WTC11 (cell line): ENCODE data around the gene RPS8. TPM values are rescaled to one million over a fixed set of nuclear protein-coding genes. Genes with fewer than 3 reads are reported as not detected.
A peak's percentile ranks its signal among the peaks of the same experiment; 100 is the strongest.

Experiments used
- ATAC-seq: fragments of 200-7000 bp; cut with Tn5 transposase; 2 replicates; pipeline ENCODE4 v1.10.0; 2021; ENCODE audit warnings: mild to moderate bottlenecking, moderate library complexity
- CTCF ChIA-PET: fragments of 300-600 bp; sonication (Branson Sonifier 250); formaldehyde crosslinking; loops from one replicate; lab custom pipeline; 2021; ENCODE audit warnings: antibody characterized with exemption; lab: Charles Lee
- POLR2A ChIA-PET: fragments of 350-600 bp; sonication (Branson Sonifier 250); formaldehyde crosslinking; loops from one replicate; lab custom pipeline; 2021; ENCODE audit warnings: antibody characterized with exemption; lab: Charles Lee
- DNase-seq: peaks from one replicate; pipeline ENCODE4 v3.0.0; 2021; ENCODE audit warnings: low spot score
- H3K27ac Mint-ChIP-seq: 2 replicates; pipeline ENCODE4 v1.8.0; 2021; ENCODE audit warnings: mixed read lengths
- H3K27me3 Mint-ChIP-seq: 2 replicates; pipeline ENCODE4 v1.8.0; 2021; ENCODE audit warnings: low read depth, mild to moderate bottlenecking, moderate library complexity, mixed read lengths
- H3K36me3 Mint-ChIP-seq: 2 replicates; pipeline ENCODE4 v1.8.0; 2021; ENCODE audit warnings: mixed read lengths
- H3K4me1 Mint-ChIP-seq: 2 replicates; pipeline ENCODE4 v1.8.0; 2022; ENCODE audit warnings: mixed read lengths
- H3K4me3 Mint-ChIP-seq: 2 replicates; pipeline ENCODE4 v1.8.0; 2021; ENCODE audit warnings: mild to moderate bottlenecking, moderate library complexity, mixed read lengths
- H3K9me3 Mint-ChIP-seq: 2 replicates; pipeline ENCODE4 v1.8.0; 2021; ENCODE audit warnings: mixed read lengths
- AR ChIP-seq: fragments of 250-450 bp; sonication (Bioruptor Pico); IDR thresholded peaks from 2 replicates; pipeline ENCODE4 v1.9.0; 2021; ENCODE audit warnings: mild to moderate bottlenecking
- ARID4B ChIP-seq: sonication (generic); formaldehyde crosslinking; IDR thresholded peaks from 2 replicates; pipeline ENCODE4 v1.8.0; 2023; ENCODE audit warnings: missing genetic modification reagents, mild to moderate bottlenecking, borderline replicate concordance
- EMX1 ChIP-seq: fragments of 250-450 bp; sonication (Bioruptor Pico); IDR thresholded peaks from 2 replicates; pipeline ENCODE4 v1.8.0; 2021; ENCODE audit warnings: mild to moderate bottlenecking
- ERG ChIP-seq: fragments of 250-450 bp; sonication (Bioruptor Pico); IDR thresholded peaks from 2 replicates; pipeline ENCODE4 v1.8.0; 2021; ENCODE audit warnings: mild to moderate bottlenecking
- GTF2I ChIP-seq: fragments of 250-450 bp; sonication (Bioruptor Pico); conservative IDR thresholded peaks from 2 replicates; pipeline ENCODE4 v1.4.0; 2021; ENCODE audit warnings: mild to moderate bottlenecking
- NFATC4 ChIP-seq: fragments of 250-450 bp; sonication (Bioruptor Pico); IDR thresholded peaks from 2 replicates; pipeline ENCODE4 v1.9.0; 2021; ENCODE audit warnings: mild to moderate bottlenecking
- SP1 ChIP-seq: sonication (generic); formaldehyde crosslinking; conservative IDR thresholded peaks from 2 replicates; pipeline ENCODE4 v1.8.1; 2022; ENCODE audit warnings: missing genetic modification reagents
- ZNF317 ChIP-seq: sonication (generic); formaldehyde crosslinking; IDR thresholded peaks from 2 replicates; pipeline ENCODE4 v1.8.1; 2023; ENCODE audit warnings: low read depth, mild to moderate bottlenecking, moderate library complexity, missing genetic modification reagents, borderline replicate concordance
- ZNF416 ChIP-seq: fragments of 250-450 bp; sonication (Bioruptor Pico); IDR thresholded peaks from 2 replicates; pipeline ENCODE4 v1.9.0; 2021; ENCODE audit warnings: mild to moderate bottlenecking, inconsistent platforms
- ZNF425 ChIP-seq: fragments of 250-450 bp; sonication (Bioruptor Pico); conservative IDR thresholded peaks from 2 replicates; pipeline ENCODE4 v1.9.0; 2021; ENCODE audit warnings: mild to moderate bottlenecking
- ZNF532 ChIP-seq: fragments of 250-450 bp; sonication (Bioruptor Pico); IDR thresholded peaks from 2 replicates; pipeline ENCODE4 v1.9.0; 2021; ENCODE audit warnings: mild to moderate bottlenecking, borderline replicate concordance
- ZNF671 ChIP-seq: fragments of 250-450 bp; sonication (Bioruptor Pico); IDR thresholded peaks from 2 replicates; pipeline ENCODE4 v1.8.0; 2021; ENCODE audit warnings: mild to moderate bottlenecking
- total RNA-seq: library from RNA; stranded (reverse); gene quantifications from 3 replicates; pipeline ENCODE4 v1.2.3, GENCODE V29; 2021

RPS8 gene
- total RNA-seq, 1 experiment from 2014 or later = 2,343 TPM

- CTCF ChIA-PET = interaction anchor here (0.5 to 2.1 kb wide), 9 partner anchors 9 to 576 kb away, joined by 3 to 11 read pairs (median 4); partner anchors contain the start of genes PLK3 and RNU5D-1
- H3K4me1 Mint-ChIP-seq = peaks cover 37% of the 10 kb centered on the region
- no peak for DNase-seq
- TF ChIP-seq AR (CRISPR knock-in tag) (peak; percentile 68; the same call in 1 of the 2 replicates), ZNF425 (CRISPR knock-in tag) (peak; percentile 57), SP1 (peak; percentile 35; the same call in 1 of the 2 replicates), ZNF532 (0 out of 2 replicates have a peak, but pooled peaks have one; percentile 38), ZNF671 (CRISPR knock-in tag) (peak; percentile 73), ZNF317 (CRISPR knock-in tag) (no peak), ERG (CRISPR knock-in tag) (peak; percentile 79; the same call in 1 of the 2 replicates), NFATC4 (CRISPR knock-in tag) (peak; percentile 23; the same call in 1 of the 2 replicates), ARID4B (CRISPR knock-in tag) (no peak), ZNF416 (CRISPR knock-in tag) (peak; percentile 77), EMX1 (CRISPR knock-in tag) (0 out of 2 replicates have a peak, but pooled peaks have one; percentile 18), GTF2I (CRISPR knock-in tag) (no peak)
- TF ChIP-seq, all 79 proteins: peak for 9
- peak overlapping the region; percentile 91 for H3K27ac Mint-ChIP-seq
- no peak overlapping the region for H3K4me3 Mint-ChIP-seq
- POLR2A ChIA-PET = interaction anchor here (0.9 to 1.2 kb wide), 5 partner anchors 20 to 59 kb away, joined by 4 to 10 read pairs (median 4); partner anchors contain the start of gene PLK3
- peaks cover 49% of the 10 kb centered on the region for H3K36me3 Mint-ChIP-seq
- H3K9me3 Mint-ChIP-seq = no peaks in the 10 kb centered on the region
- ATAC-seq = peak; percentile 9
- peaks cover 8% of the 10 kb centered on the region for H3K27me3 Mint-ChIP-seq
These were observed 5.3 kb downstream of the RPS8 start for GRCh38 chr1:44780583-44781121.
